HG03571 (cell line): ENCODE measurements around the gene GPR153.

ENCODE experiments used
- ATAC-seq: cut with Tn5 transposase; IDR thresholded peaks from one replicate; pipeline ENCODE4 v1.9.1; 2021; ENCODE audit not compliant: unreplicated experiment

GPR153 gene

DNA sequence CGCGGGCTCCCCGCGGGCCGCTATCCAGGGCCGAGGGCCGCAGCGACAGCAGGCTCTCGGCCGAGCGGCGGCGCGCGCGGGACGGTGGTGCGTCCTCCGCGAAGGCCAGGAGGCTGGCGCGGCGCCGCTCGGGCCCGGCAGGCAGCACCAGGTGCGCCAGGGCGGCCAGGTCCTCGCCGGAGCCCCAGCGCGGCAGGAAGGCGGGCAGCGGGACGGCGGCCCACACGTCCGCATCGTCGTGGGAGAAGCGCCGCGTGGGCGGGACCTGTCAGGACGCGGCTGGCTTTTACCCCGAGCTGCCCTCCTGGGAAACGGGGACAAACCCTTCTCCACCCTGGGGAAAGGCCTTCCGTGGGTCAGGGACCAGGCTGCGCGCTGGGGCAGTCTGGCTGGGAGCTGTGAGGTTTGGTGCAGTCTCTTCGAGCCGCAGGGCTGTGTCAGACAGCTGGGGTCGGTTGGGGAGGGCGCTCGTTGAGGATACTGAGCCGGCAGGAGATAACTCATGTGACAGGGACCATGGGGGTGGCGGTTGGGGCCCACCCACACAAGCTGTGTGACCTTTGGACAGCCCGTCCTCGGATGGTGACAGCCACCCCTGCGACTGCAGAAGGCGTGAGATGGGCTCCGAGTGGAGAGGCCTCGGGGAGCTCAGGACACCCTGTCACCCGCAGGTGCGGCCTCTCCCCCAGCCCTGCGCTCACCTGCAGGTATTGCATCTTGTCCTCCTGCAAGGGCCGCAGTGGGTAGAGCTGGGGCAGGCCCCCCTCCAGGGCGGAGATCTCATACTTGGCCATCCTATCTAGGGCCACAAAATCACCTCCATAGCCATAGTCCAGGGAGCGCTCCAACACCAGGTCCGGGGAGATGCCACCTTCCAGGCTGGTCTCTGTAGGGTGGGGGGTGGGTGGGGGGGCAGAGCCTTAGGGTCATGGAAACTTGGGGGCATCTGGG is 10.9 kb downstream of the GPR153 start:
- ATAC-seq = no peak

DNA sequence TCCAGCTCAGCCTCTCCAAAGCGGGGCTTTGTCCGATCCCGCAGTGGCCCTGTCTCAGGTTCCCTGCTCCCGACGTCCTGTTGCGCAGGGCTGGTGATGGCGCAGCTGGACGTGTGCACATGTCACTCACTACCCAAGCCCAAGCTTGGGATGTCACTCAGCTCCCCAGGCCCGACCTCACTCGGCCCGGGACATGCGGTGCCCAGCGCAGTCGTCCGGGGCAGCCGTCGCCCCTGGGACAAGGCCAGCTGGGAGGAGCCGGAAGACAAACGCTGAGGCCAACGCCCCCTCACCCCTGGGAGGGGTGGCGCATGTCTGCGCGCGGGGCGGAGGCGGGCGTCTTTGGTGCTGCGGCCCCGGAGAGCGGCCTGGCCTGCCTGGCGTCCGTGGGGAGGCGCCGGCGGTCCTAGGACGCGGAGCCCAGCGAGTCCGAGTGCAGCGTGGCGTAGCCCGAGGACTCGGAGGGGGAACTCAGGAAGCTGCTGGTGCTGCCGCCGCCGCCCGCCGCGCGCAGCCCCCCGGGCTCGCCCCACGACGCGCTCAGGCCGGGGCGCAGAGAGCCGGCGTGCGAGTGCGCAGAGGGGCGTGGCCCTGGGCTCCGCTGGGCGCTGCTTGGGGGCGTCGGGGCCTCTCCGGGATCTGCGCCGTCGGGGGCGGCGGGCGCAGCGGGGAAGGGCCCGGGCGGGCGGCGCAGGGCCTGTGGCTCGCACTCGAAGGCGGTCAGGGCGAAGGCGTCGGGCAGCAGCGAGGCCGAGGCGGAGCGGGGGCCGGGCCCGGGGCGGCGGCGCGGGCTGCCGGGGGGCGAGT is 11.8 kb downstream of the GPR153 start:
- no peak for ATAC-seq

DNA sequence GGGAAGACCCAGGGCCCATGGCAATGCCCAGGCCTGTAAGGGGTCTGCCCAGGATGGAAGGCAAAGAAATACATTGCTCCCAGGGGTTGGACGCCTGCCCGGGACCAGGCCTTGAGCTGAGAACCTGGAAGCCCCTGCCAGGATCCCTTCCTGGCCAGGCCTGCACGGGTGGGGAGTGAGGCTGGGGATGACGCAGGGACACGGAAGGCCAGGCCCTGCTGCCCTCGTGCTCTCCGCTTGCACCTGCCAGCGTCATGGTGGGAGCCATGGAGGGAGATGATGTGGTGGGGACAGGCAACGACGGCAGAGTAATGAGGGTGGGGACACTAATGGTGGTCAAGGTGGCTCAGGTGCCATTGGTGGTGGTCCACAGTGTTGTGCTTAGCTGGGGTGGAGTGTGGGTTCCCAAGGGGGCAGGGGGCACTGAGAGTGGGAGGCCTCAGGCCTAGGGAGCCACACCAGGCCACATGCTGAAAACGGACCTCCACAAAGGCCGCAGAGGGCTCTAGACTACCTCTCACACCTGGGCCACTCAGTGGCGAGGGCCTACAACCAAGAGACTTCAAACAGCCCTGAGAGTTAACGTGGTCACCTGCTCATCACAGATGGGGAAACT is 12.6 kb downstream of the GPR153 start:
- ATAC-seq = no peak

DNA sequence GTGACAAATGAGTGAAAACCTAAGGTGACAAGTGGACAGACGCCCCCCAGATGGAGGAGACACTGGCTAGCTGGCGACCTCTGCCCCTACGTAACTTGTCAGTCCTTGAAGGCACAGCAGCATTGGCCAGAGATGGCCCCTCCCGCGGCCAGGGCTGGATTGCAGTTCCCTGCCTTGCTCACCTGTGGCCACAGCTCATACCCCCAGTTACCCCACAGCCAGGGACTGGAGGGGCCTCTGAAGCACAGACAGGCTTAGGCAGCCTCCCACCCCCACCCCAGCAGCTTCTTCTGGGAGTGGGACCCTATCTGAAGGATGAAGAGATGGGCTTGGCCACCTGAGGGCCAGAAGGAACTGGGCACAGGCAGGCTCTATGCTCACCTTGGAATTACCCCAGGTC is 13.2 kb downstream of the GPR153 start:
- no peak for ATAC-seq

DNA sequence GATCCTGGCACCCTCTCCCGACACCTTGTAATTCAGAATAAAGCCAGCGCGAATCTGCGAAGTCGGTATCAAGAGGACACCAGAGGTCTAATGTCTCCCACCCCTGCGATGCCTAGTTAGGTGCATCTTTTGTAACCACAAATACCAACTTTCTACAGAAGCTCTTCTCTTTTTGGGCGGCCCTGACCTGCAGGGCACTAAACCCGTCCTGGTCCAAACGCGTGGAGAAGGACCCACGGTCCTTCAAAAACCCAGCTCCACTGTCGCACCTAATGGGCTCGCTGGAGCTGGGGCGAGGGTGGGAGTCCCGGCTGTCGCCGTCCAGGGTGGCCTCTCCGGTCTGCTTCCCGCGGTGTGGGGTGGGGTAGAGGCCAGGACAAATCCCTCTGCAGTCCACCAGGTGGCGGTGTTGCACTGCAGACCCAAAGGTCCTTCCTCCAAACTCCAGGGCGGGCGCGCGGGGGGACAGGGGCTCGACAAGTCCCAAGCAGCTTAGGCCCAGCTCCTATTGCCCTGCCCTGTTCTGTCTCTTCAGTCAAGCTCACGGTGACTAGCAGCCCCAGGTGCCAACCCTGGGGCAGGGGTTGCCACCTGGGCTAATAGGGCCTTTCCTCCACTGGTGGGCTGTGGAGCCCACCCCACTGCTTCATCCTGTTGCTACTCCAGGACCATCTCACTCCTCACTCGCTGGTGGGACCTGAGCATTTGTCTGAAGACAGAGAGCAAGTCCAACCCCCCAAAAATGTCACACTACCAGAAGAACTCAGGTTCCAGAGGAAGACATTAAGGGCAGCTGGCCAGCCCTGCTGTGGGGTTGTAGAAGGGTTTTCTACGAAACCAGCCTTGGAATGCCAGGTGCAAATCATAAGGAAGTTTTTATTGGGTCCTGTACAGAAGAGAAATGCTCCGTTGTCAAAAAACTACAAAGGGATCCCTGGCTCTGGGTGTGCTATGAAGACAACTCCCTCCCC is 14.1 kb downstream of the GPR153 start:
- ATAC-seq = no peak

DNA sequence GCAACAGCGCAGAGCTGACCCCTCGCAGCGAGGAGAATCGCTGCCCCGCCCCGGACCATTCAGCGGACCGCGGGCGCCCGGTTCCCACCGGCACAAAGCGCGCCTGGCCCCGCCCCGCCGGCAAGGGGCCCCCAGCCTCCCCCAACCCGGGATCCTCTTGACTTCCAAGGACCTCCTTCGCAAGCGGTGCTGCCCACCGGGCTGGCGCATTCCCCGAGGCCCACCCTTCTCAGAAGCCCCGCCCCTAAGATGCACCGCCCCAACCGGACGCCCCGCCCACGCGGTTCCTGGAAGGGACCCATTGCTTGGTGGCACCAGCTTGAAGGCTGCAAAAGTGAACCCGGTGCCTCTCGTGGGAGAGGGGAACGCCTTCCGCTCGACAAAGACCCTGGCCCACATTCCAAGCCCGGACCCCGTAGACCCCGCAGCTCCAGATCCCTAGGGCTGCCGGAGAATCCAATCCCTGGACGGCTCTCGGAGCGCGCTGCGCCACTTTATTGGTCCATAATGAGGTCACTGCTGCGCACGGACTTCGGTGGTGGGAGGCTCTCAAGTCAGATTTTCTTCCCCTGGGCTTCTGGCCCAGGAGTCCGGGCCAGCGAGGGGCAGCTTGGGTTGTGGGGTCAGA is 14.9 kb downstream of the GPR153 start:
- ATAC-seq = no peak

DNA sequence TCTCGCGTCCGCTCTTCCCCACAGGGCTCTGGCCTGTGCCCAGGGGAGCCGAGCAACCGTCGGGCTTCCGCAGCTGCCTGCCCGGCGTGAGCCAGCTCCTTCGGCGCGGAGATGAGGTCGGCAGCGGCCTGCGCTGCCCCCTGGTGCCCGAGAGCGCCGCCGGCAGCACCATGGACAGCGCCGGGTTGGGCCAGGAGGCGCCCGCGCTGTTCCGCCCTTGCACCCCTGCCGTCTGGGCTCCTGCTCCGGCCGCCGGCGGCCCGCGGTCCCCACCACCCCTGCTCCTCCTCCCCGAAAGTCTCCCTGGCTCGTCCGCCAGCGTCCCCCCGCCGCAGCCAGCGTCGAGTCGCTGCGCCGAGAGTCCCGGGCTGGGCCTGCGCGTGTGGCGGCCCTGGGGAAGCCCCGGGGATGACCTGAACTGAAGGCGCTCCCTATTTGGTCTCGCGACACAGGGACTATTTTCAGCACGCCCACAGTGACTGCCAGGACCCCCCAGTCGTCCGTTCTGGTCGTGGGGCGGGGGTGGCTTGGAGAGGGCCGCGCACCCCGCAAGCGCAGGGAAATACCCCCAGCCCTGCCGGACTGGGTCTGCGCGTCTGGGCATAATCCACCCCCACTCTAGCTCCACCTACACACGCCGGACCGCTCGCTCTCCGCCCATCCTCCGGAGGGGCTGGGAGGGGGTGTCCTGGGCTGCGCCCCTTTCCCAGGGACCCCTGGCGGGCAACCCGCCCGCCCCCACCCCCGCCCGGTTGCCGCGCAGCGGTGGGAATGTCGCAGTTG is 15.6 kb downstream of the GPR153 start:
- peak; percentile 51 for ATAC-seq

DNA sequence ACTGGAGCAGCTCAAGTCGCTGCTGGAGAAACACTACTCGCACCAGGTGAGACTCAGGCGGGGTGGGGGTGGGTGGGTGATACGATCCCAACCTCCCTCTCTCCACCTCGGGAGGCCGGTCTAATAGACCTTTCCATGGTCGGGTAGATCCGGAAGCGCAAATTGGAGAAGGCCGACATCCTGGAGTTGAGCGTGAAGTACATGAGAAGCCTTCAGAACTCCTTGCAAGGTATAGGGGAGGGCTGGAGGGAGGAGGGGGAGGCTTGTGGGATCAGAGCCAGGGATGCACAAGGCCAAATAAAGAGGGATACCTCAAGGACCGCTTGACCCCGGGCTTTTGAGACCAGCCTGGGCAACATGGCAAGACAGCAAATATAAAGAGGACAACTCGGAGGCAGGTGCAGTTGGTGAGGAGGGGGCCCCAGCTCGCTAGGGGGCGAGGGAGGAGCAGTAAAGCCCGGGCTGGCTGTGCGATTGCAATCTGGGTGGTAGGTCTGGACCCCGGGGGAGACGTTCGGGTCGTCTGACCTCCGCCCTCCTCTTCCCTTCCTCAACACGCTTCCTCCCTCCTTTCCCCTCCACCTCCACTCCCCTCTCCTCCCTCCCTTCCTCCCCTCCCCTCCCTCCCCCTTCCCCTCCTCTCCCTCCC is 16.4 kb downstream of the GPR153 start:
- ATAC-seq = no peak

DNA sequence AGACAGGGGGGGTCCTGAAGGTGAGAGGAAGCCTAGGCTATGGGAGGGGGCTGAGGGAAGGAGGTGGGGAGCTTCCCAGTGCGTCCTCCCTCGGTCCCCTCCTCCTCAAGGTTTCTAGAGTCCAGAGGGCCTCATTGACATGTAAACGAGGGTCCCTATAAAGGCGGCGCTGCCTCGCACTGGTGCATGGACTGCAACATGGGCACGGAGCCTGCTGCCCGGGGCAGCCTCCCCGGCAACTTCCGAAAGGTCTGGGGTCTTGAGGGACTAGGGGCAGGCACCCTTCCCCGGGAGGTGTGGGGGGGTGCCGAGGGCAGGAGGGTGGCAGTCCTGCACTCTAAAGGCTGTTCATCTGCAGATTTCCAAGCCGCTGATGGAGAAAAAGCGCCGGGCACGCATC is 16.9 kb downstream of the GPR153 start, which contains the start of gene HES3:
TSS of gene HES3 (plus strand) at position 187 of the 400 bp plus-strand sequence. CDS start at position 374, 187 bp downstream.
- no peak for ATAC-seq

DNA sequence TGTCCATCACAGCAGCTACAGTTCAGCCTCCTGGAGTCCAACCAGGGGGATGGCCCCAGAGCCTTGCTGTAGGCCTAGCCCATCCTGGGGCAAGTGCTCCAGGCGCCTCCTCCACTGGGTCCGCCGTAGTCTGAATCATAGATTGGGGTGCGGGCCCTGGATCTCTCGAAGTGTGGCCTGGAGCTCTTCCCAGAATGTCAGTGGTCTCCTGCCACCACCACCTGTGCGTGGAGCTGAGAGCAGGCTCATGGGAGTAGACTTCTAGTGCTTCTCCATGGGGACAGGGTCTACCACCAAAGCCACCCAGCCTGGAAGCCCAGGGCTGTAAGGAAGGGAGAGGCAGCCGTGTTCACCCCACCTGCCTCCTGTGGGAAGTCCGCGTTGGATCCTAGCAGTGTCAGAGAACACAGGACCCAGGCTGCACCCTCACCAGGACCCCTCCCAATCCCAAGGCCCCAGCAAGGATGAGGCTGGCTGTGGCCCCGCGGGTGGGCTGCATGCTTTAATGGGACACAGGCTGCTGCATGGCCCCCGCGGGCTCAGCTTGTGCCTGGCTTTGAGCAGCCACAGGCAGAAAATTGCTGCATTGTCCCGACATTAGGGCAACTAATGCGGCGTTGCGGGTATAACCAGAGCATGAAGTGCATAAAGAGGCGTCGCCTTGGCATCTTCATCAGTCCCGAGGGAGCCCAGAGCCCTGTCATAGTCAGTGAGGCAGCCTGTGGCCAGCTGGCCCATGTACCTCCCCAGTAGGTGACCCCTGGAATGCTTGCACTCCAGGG is 17.7 kb downstream of the GPR153 start:
- ATAC-seq = no peak

DNA sequence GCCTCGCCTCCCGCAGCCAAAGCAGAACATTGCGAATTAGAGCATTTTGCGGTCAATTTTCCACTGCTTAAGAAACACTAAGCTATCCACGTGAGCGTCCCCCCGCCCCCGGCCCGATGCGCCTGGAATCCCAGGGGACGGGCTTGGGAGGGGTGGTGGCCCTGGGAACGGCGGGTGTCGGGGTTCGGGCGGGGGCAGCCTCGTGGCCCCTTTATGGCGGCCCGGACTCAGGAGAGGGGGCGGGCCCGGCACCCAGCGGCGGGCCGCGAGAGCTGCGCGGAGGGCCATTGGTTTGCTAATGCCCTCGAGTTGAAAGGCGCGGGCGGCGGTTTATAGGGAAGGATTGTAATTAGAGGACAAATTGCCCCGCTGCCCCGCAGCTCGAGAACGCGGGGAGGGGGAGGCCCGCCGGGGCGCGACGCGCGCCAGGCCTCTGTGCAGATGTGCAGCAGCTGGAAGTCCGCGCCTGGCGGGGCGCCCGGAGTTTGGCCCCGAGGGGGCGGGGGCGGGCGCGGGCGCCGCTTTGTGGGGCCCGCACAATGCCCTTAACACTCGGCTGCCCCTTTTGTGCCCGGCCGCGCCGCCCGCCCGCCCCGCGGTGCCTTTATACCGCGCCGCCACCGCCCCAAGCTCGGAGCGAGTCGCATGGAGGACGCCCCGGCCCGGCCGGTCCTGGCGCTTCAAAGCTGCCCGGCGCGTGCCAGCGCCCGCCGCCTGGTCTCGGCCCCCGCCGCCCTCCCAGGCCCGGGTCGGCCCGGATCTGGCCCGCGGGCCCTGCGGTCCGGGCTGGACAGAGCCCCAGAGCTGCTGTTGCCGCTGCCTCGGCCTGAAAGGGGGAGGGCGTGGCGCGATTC is 18.8 kb downstream of the GPR153 start:
- no peak for ATAC-seq

DNA sequence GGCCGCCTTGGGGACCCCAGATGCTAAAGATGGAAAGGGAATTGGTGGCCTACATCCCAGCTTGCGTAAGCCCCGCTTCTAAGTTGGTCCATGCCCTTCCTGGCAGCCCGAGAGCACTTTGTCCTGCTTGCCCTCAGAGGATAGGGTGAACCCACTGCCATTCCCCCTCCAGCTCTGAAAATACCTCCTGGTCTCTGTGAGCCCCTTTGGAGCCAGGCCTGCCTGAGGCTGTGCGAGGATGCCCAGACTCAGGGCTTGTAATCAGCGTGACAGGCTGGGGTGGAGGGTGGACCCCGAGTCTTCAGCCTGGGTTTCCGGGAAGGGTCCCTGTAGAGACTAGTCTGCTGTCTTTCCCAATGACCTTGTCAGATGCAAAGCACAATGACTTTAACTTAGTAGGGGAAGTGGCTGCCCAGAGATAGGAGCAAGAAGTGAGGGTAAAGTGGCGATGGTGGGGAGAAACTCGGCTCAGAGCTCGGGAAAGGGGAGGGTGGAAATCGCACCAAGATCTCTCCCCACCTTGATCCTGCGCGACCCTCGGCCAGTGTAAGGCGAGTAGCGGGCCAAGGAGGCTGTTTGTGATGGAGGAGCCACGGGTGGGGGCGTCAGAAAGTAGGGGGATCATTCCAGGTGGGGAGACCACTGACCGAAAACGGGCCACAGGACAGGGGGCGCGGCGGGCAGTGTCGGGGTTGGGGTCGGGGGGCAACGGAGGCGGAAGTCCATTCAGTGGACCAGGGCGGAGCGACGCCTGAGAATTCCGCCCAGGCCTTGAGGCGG is 19.6 kb downstream of the GPR153 start:
- no peak for ATAC-seq

DNA sequence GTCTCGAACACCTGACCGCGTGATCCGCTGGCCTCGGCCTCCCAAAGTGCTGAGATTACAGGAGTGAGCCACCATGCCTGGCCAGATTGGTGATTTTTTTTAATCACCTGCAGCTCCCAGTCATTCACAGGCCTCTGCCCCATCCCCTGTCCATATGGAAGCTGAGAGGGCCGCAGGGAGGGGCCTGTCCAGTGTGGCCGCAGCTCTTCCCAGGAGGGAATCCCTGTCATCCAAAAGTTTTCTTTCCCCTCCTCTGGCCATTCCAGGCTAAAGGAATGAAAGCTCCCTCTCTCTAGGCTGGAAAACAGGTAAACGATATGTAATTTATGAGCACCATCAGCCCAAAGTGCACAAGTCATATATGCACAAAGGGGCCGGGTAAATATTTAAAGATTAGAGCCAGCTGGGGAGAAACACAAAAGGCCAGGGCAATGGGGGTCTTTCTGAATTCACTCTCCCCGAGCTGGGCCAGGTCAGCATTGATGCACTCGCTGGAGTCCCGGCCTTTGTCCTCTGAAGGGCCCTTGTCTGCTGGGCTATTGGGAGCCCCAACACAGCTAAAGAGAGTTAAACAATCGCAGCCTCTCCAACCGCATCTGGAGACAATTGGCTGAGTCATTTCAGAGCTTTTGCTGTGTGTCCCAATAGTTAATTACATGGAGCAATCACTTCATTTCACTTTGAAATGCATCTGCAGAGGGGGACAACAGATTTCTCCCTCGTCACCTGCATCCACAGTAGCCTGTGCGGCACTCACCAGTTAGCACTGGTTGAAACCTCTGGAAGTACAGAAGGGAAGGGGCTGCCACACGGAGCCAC is 20.7 kb downstream of the GPR153 start:
- ATAC-seq = no peak

DNA sequence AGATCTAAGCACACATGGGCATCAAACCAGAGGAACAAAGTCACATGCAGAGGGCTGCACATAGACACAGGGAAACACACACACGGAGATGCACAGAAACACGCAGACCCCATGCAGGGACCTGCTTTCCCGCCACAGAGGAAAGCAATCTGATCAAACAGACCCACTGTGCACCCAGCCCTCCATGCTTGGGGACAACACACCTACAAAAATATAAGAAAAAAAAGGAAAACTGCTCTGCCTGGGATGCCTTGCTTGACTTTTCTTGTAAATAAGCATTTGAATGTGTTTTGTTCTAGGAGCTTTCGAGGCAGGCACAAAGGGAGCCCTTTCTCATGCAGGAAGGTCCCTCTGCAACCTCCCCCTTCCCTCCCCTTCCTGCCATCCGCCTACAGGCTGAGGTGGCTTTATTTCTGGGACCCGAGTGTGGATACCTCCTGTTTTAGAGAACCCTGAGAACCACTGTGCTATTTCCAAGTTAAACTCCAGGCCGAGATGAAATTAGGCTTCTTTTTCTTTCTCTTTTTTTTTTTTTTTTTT is 21.6 kb downstream of the GPR153 start:
- no peak for ATAC-seq

DNA sequence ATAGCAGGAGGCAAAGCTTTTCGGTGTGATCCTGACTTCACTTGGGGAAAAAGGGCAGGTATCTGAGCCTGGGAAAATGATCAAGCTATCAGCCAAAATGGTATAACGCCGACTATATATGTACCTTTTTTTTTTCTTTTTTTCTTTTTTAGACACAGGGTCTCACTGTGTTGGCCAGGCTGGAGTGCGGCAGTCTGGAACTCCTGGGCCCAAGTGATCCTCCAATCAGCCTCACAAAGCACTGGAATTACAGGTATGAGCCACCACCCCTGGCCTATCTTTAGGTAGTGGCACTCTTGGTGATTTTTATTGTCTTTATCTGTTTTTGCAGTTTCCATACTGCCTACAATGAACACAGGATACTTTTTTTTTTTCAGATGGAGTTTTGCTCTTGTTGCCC is 23.8 kb downstream of the GPR153 start:
- ATAC-seq = no peak
